ENCODE measurements around the gene IFI30. TPM values are rescaled to one million over a fixed set of nuclear protein-coding genes. Genes with fewer than 3 reads are reported as not detected.

IFI30 gene
- total and polyA plus RNA-seq, 2 experiments from 2014 or later, result 0.98 TPM; not detected in 1

GRCh38 chr19:18190278-18190677, 16.7 kb downstream of the IFI30 start:
- TF ChIP-seq, protein P1, sequence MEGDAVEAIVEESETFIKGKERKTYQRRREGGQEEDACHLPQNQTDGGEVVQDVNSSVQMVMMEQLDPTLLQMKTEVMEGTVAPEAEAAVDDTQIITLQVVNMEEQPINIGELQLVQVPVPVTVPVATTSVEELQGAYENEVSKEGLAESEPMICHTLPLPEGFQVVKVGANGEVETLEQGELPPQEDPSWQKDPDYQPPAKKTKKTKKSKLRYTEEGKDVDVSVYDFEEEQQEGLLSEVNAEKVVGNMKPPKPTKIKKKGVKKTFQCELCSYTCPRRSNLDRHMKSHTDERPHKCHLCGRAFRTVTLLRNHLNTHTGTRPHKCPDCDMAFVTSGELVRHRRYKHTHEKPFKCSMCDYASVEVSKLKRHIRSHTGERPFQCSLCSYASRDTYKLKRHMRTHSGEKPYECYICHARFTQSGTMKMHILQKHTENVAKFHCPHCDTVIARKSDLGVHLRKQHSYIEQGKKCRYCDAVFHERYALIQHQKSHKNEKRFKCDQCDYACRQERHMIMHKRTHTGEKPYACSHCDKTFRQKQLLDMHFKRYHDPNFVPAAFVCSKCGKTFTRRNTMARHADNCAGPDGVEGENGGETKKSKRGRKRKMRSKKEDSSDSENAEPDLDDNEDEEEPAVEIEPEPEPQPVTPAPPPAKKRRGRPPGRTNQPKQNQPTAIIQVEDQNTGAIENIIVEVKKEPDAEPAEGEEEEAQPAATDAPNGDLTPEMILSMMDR (IDR thresholded peaks at IDR 0.05; ENCODE audit: low read depth, low read length), result no peak
- no peak for DNase-seq (ENCODE audit: low read depth in 1 of 2, low spot score in 1 of 2)
- H3K9me3 ChIP-seq (ENCODE audit: low read depth), result no peaks in the 10 kb centered on the region
- no peak overlapping the region for H3K27ac ChIP-seq
- H3K4me1 ChIP-seq (ENCODE audit: low read depth), result peaks cover 7% of the 10 kb centered on the region
- H3K27me3 ChIP-seq, result no peaks in the 10 kb centered on the region
- no peak overlapping the region for H3K4me3 ChIP-seq
- no peaks in the 10 kb centered on the region for H3K36me3 ChIP-seq

DNA sequence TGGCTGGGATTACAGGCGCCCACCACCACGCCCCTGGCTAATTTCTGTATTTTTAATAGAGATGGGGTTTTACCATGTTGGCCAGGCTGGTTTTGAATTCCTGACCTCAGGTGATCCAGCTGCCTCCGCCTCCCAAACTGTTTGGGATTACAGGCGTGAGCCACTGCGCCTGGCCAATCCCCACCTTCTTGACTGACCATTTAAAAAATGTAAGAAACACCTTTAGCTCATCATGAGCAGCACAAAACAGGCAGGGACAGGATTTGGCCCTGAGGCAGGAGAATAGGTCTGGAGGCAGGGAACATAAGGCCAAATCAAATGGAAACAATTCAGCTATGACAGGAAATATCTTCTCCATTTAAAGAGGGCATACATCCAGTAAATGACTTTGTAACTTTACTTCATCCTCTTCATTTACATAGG, 18.0 kb downstream of the IFI30 start:
- TF ChIP-seq, protein P1 (IDR thresholded peaks at IDR 0.05; ENCODE audit: low read depth, low read length), result no peak
- H3K36me3 ChIP-seq, result no peaks in the 10 kb centered on the region
- H3K27me3 ChIP-seq, result no peaks in the 10 kb centered on the region
- no peak for DNase-seq (ENCODE audit: low read depth in 1 of 2, low spot score in 1 of 2)
- H3K4me3 ChIP-seq, result no peak overlapping the region
- peak overlapping the region; percentile 74 for H3K27ac ChIP-seq
- no peaks in the 10 kb centered on the region for H3K9me3 ChIP-seq (ENCODE audit: low read depth)
- peaks cover 7% of the 10 kb centered on the region for H3K4me1 ChIP-seq (ENCODE audit: low read depth)

GRCh38 chr19:18192673-18193387, 19.2 kb downstream of the IFI30 start, which contains the start of gene MPV17L2:
Gene MPV17L2, plus strand, starts transcription at chr19:18193218. Its CDS starts 64 bp downstream, at chr19:18193282.
- TF ChIP-seq, protein P1 (IDR thresholded peaks at IDR 0.05; ENCODE audit: low read depth, low read length), result no peak
- DNase-seq (ENCODE audit: low read depth in 1 of 2, low spot score in 1 of 2), result peak; percentile 100
- H3K27me3 ChIP-seq, result no peaks in the 10 kb centered on the region
- H3K9me3 ChIP-seq (ENCODE audit: low read depth), result no peaks in the 10 kb centered on the region
- H3K4me1 ChIP-seq (ENCODE audit: low read depth), result peaks cover 7% of the 10 kb centered on the region
- H3K4me3 ChIP-seq, result peak within 1 kb of the TSS; percentile 64
- H3K27ac ChIP-seq, result peak within 1 kb of the TSS; percentile 74
- no peaks in the 10 kb centered on the region for H3K36me3 ChIP-seq

GRCh38 chr19:18193388-18194180, 20.0 kb downstream of the IFI30 start:
- Histone ChIP-seq H3K4me1 (ENCODE audit: low read depth) (peaks cover 7% of the 10 kb centered on the region), H3K4me3 (peak overlapping the region; percentile 64), H3K27me3 (no peaks in the 10 kb centered on the region), H3K36me3 (peaks cover 5% of the 10 kb centered on the region), H3K9me3 (ENCODE audit: low read depth) (no peaks in the 10 kb centered on the region), H3K27ac (peak overlapping the region; percentile 60)
- TF ChIP-seq, protein P1 (IDR thresholded peaks at IDR 0.05; ENCODE audit: low read depth, low read length), result no peak
- peak in 1 of 2 donors; percentile 35 for DNase-seq (ENCODE audit: low read depth in 1 of 2, low spot score in 1 of 2)

DNA sequence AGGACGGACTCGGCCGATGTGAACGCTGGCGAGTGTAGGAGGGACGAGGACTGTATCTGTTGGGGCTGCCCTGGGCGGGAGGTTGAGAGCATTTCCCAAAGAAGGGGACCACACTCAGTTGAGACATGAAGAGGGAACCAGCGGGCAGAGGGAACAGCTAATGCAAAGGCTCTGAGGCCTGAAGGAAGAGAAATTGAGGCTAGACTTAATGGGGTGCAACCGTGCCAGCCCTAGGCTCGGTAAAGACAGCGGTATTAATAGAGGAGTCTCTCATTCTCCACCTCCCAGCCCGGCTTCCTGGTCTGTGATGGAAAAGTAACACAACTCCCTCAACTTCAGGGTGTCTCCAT, 20.5 kb downstream of the IFI30 start:
- H3K4me3 ChIP-seq, result peak overlapping the region; percentile 64
- no peak overlapping the region for H3K27ac ChIP-seq
- H3K27me3 ChIP-seq, result no peaks in the 10 kb centered on the region
- no peaks in the 10 kb centered on the region for H3K9me3 ChIP-seq (ENCODE audit: low read depth)
- no peak for DNase-seq (ENCODE audit: low read depth in 1 of 2, low spot score in 1 of 2)
- H3K4me1 ChIP-seq (ENCODE audit: low read depth), result peaks cover 7% of the 10 kb centered on the region
- TF ChIP-seq, protein P1 (IDR thresholded peaks at IDR 0.05; ENCODE audit: low read depth, low read length), result no peak
- H3K36me3 ChIP-seq, result peaks cover 6% of the 10 kb centered on the region
